ENCODE results near the gene TRIM31.

TRIM31 gene

GRCh38 chr6:30130179-30130679, 17.3 kb upstream of the TRIM31 start:
- no peak for TF ChIP-seq ZBTB7A (IDR thresholded peaks at IDR 0.05; ENCODE audit: low read depth)
- no peak for TF ChIP-seq CREB1 (IDR thresholded peaks at IDR 0.05; ENCODE audit: low read depth)
- TF ChIP-seq FOXM1 (IDR thresholded peaks at IDR 0.05; ENCODE audit: borderline replicate concordance, low read depth) = no peak
- TF ChIP-seq TEAD4 (IDR thresholded peaks at IDR 0.05) = no peak
- TF ChIP-seq, protein P1, sequence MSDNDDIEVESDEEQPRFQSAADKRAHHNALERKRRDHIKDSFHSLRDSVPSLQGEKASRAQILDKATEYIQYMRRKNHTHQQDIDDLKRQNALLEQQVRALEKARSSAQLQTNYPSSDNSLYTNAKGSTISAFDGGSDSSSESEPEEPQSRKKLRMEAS (IDR thresholded peaks at IDR 0.05) = no peak

- TF ChIP-seq, protein P1 (IDR thresholded peaks at IDR 0.05) = no peak
- TF ChIP-seq YY1 (IDR thresholded peaks at IDR 0.05; ENCODE audit: low read depth) (no peak), CEBPB (IDR thresholded peaks at IDR 0.05) (no peak), FOXM1 (IDR thresholded peaks at IDR 0.05; ENCODE audit: borderline replicate concordance, low read depth) (no peak), EP300 (IDR thresholded peaks at IDR 0.05; ENCODE audit: borderline replicate concordance) (no peak), TCF12 (IDR thresholded peaks at IDR 0.05; ENCODE audit: low read depth) (no peak), EGR1 (IDR thresholded peaks at IDR 0.05) (no peak)
Observed at GRCh38 chr6:30129265-30130178, 16.6 kb upstream of the TRIM31 start.

- no peak for TF ChIP-seq TCF12 (IDR thresholded peaks at IDR 0.05; ENCODE audit: low read depth)
- no peak for TF ChIP-seq CEBPB (IDR thresholded peaks at IDR 0.05)
- no peak for TF ChIP-seq CREB1 (IDR thresholded peaks at IDR 0.05; ENCODE audit: low read depth)
- TF ChIP-seq RAD21 (IDR thresholded peaks at IDR 0.05; ENCODE audit: low read depth) = no peak
- TF ChIP-seq YY1 (IDR thresholded peaks at IDR 0.05; ENCODE audit: low read depth) = no peak
- no peak for TF ChIP-seq REST (IDR thresholded peaks at IDR 0.05; ENCODE audit: low read depth)
- TF ChIP-seq TAF1 (IDR thresholded peaks at IDR 0.05; ENCODE audit: low read depth) = no peak
Observed at GRCh38 chr6:30127238-30128093, 14.6 kb upstream of the TRIM31 start.

DNA sequence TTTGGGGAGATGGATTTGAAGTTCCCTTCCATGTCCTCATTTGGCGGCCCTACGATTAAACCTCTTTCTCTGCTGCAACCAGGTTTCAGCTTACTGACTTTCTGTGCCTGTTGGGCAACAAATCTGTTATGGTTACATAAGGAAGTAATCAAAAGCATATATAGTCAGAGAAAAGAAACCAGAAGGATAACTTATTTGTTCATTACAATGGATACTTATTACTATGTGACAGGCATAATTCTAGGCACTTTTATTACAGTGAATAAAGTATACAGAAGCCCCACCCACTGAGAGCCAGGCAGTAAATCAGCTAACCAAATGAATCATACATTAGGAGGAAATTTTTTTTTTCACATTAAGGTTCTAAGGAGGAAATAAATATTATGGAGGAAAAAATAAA, 9.6 kb upstream of the TRIM31 start:
- no peak for TF ChIP-seq TCF12 (IDR thresholded peaks at IDR 0.05; ENCODE audit: low read depth)
- no peak for TF ChIP-seq EGR1 (IDR thresholded peaks at IDR 0.05)
- no peak for TF ChIP-seq FOXM1 (IDR thresholded peaks at IDR 0.05; ENCODE audit: borderline replicate concordance, low read depth)
- no peak for TF ChIP-seq CEBPB (IDR thresholded peaks at IDR 0.05)
- TF ChIP-seq ZBTB7A (IDR thresholded peaks at IDR 0.05; ENCODE audit: low read depth) = no peak
- no peak for TF ChIP-seq YY1 (IDR thresholded peaks at IDR 0.05; ENCODE audit: low read depth)
- no peak for TF ChIP-seq EP300 (IDR thresholded peaks at IDR 0.05; ENCODE audit: borderline replicate concordance)
- no peak for TF ChIP-seq TAF1 (IDR thresholded peaks at IDR 0.05; ENCODE audit: low read depth)

DNA sequence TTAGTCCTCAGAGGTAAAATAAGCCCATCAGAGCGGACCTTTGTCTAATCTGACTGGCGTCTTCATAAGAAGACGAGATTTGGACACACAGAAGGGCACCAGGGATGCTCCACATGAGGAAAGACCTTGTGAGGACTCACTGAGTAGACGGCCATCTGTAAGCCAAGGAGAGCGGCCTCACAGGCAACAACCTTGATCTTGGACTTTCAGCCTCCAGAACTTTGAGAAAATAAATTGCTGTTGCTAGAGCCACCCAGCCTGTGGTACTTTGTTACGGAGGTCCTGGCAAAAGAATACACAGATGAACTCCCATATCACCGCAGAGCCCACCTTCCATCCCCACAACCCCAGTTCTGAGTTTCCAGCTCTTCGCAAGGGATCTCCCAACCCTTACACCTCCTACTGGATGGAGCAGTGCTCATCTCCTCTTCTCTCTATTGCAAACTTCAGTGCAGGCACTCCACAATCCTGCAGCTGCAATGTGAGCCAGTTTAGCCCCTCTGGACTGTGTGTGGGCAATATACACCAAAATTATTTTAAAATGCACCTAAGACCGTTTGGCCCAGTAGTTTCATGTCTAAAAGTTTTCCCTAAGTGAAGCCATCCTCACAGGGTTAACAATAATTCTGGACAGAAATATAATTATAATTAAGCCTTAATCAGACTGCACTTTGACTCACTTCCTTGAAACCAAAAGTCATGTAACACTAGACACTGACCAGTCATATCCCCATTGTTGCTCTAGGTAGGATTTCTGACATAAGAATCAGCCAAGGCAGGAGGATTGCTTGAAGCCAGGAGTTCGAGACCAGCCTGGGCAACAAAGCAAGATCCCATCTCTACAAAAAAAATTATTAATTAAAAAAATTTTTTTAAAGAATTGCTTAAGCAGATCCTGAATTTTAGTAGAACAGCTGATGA, 8.8 kb upstream of the TRIM31 start:
- TF ChIP-seq EP300 (IDR thresholded peaks at IDR 0.05; ENCODE audit: borderline replicate concordance) (no peak), FOXM1 (IDR thresholded peaks at IDR 0.05; ENCODE audit: borderline replicate concordance, low read depth) (no peak), REST (IDR thresholded peaks at IDR 0.05; ENCODE audit: low read depth) (no peak), NFIC (IDR thresholded peaks at IDR 0.05) (no peak), CEBPB (IDR thresholded peaks at IDR 0.05) (no peak), RAD21 (IDR thresholded peaks at IDR 0.05; ENCODE audit: low read depth) (no peak), TEAD4 (IDR thresholded peaks at IDR 0.05) (no peak), YY1 (IDR thresholded peaks at IDR 0.05; ENCODE audit: low read depth) (no peak), TAF1 (IDR thresholded peaks at IDR 0.05; ENCODE audit: low read depth) (no peak), EGR1 (IDR thresholded peaks at IDR 0.05) (no peak)
- TF ChIP-seq, protein P2, sequence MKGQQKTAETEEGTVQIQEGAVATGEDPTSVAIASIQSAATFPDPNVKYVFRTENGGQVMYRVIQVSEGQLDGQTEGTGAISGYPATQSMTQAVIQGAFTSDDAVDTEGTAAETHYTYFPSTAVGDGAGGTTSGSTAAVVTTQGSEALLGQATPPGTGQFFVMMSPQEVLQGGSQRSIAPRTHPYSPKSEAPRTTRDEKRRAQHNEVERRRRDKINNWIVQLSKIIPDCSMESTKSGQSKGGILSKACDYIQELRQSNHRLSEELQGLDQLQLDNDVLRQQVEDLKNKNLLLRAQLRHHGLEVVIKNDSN (IDR thresholded peaks at IDR 0.05) = no peak
- TF ChIP-seq, protein P1 (IDR thresholded peaks at IDR 0.05) = no peak
